GM11168 (cell line): ENCODE results near the gene KIFC1.
"Not testable (repeated sequence)": the region's sequence is repeated elsewhere in the genome, so short reads cannot be mapped to it uniquely, and the experiment has no call there.

Experiments
- in situ Hi-C: fragments of 300-500 bp; cut with MboI; formaldehyde crosslinking; loops from one replicate; pipeline ENCODE4 v1.12.0; 2022; ENCODE audit warnings: low sequenced_read_pairs; ENCODE audit not compliant: unreplicated experiment

The KIFC1 gene

GRCh38 chr6:33391278-33391921, at the start of gene KIFC1:
TSS of gene KIFC1 (plus strand) at chr6:33391823. CDS start at chr6:33391986, 163 bp downstream.
- in situ Hi-C loops: no loop called here

- in situ Hi-C loops: not testable (repeated sequence)
Observed at GRCh38 chr6:33343606-33343952, 48.0 kb upstream of the KIFC1 start.

DNA sequence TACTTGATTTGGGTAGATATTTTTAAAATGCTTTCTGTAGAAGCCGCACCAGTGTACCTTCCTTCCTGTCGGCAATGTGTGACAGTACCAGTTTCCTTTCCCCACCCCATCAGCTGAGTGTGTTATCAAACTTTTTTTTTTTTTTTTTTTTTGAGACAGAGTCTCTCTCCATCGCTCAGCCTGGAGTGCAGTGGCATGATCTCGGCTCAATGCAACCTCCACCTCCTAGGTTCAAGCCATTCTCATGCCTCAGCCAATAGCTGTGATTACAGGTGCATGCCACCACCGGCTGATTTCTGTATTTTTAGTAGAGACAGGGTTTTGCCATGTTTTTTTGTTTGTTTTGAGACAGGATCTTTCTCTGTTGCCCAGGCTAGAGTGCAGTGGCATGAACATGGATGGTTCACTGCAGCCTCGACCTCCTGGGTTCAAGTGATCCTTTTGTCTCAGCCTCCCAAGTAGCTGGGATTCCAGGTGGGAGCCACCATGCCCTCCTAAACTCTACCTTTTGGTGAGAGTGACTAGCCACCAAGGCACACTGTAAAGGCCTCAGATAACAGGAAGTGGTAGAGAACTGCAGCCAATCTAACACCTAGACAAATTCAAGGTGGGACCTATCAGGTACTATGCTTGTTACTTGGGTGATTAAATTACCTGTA, 47.5 kb upstream of the KIFC1 start:
- in situ Hi-C loops: no loop called here

DNA sequence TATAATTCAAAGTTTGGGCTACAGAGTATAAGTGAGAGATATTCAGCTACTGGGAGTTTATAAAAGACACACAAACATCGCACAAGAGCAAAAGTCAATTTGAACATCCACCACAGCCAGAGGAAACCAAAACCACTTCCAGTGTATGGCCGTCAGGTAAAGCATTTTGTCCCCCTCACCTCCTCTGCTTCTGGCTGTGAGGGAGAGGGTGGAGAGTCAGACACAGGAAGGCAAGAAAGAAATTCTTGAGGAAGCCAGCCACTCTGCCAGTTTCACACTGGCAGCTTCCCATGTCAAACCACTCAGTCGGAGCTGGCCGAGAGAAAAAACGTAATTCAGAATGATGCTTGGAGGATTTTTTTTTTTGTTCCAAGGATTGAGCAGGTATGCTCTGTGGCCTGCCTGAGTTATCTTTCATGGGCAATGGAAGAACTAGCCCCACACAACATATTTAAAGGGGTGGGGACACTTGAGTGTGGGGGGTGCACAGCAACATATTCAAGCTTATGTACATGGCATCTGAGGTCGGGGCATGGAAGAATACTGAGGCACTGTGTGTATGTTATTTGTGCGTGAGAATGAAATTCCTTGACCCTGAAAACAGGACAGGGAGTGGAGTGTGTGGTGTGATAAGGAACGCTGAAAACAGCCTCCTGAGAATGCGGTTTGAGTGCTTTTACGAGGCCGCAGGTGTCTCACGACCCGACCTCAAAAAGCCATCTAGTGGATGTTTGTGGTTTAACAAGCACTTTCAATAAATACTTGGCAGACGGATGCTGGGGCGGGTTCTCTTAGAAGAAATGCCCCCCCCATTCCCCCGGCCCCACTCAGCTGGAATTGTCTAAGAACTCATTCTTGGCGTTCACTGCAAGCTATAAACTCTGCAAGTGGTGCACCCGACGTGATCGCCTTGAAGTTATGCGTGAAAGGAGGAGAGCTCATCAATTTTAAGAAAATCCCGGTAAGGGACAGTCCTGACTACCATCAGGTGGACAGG, 46.6 kb upstream of the KIFC1 start:
- in situ Hi-C loops: loop anchor here (5.0 kb wide), 1 partner anchor 37 kb away; no protein-coding TSS in a partner anchor

DNA sequence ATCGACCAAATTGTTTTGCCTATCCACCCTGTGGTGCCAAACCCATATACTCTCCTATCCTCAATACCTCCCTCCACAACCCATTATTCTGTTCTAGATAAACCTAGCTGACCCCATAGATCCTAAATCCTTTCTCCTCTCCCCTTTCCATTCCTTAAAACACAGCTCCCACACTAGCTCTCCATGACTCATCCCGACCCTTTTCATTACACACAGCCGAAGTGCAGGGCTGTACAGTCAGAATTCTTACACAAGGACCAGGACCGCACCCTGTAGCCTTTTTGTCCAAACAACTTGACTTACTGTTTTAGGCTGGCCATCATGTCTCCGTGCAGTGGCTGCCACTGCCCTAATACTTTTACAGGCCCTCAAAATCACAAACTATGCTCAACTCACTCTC, 44.7 kb upstream of the KIFC1 start:
- in situ Hi-C loops: loop anchor here (5.0 kb wide), 1 partner anchor 35 kb away; no protein-coding TSS in a partner anchor

DNA sequence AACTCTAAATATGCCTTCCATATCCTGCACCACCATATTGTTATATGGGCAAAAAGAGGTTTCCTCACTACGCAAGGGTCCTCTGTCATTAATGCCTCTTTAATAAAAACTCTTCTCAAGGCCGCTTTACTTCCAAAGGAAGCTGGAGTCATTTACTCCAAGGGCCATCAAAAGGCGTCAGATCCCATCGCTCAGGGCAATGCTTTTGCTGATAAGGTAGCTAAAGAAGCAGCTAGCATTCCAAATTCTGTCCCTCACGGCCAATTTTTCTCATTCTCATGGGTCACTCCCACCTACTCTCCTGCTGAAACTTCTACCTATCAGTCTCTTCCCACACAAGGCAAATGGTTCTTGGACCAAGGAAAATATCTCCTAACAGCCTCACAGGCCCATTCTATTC, 43.8 kb upstream of the KIFC1 start:
- in situ Hi-C loops: loop anchor here (5.0 kb wide), 1 partner anchor 34 kb away; no protein-coding TSS in a partner anchor

DNA sequence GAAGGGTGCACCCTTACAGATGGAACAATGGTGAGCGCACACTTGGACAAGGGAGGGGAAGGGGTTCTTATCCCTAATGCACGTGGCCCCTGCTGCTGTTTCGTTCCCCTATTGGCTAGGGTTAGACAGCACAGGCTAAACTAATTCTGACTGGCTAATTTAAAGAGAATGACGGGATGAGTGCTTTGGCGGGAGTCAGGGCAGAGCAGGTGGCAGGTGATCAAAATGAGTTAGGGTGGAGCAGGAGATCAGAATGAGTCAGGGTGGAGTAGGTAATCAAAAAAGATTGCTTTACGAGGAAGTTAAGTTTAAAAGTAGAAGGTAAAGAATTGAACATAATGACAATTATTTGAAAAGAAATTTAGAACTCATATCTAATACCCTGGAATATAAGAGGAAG, 35.8 kb upstream of the KIFC1 start:
- in situ Hi-C loops: not testable (repeated sequence)

DNA sequence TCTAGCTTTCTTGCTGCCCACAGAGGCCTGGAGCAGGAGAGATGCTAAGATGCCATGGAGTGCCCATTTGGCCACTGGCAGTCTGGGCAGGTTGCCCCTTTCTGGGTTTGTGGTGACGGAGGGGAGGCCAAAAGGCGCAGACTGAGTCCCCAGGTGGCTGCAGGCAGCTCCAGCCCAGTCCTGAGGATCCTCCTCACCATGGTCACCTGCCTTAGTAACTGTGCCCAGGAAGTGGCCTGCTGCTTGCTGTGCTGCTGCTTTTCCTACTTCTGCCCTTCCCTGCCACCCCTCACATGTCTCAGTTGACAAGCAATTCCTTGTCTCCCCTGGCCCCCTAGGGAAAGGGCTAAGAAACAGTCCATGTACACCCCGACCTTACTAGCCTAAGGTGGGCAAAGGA, 35.3 kb upstream of the KIFC1 start:
- in situ Hi-C loops: no loop called here

DNA sequence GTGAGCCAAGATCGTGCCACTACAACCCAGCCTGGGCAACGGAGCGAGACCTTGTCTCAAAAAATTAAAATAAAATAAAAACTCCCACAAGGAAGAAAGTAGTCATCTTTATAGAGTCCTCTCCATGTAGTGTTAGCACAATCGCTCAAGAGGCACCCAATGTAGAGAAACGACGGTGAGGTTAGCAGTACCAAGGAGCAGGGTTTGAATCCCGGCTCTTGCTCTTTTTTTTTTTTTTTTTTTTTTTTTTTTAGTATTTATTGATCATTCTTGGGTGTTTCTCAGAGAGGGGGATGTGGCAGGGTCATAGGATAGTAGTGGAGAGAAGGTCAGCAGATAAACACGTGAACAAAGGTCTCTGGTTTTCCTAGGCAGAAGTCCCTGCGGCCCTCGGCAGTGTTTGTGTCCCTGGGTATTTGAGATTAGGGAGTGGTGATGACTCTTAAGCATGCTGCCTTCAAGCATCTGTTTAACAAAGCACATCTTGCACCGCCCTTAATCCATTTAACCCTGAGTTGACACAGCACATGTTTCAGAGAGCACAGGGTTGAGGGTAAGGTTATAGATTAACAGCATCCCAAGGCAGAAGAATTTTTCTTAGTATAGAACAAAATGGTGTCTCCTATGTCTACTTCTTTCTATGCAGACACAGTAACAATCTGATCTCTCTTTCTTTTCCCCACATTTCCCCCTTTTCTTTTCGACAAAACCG, 34.3 kb upstream of the KIFC1 start:
- in situ Hi-C loops: not testable (repeated sequence)

DNA sequence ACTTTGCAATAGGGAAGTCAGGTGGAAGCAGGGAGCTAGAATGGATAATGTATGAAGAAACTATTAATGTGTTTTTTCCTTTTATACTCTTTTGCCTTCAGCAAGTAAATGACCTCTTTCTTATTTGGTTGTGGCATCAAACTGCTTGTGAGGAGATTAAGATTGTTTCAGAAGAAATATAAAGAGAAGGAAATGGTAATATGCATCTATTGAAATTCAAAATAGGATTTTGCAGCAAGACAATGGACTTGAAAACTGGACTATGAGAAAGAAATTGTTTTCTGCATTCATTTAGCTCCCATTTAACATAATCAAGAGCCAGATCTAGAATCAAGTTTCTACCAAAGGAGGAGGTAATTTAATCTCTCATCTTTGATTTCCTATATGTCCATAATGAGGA, 32.3 kb upstream of the KIFC1 start:
- in situ Hi-C loops: no loop called here

DNA sequence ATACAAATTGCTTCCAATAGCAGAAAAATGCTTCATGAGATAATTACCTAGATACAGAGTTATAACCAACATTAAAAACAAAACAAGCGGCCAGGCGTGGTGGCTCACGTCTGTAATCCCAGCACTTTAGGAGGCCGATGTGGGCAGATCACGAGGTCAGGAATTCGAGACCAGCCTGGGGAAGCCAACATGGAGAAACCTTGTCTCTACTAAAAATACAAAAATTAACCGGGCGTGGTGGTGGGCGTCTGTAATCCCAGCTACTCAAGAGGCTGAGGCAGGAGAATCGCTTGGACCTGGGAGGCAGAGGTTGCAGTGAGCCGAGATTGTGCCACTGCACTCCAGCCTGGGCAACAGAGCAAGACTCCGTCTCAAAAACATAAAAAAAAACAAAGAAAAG, 28.1 kb upstream of the KIFC1 start:
- in situ Hi-C loops: not testable (repeated sequence)

DNA sequence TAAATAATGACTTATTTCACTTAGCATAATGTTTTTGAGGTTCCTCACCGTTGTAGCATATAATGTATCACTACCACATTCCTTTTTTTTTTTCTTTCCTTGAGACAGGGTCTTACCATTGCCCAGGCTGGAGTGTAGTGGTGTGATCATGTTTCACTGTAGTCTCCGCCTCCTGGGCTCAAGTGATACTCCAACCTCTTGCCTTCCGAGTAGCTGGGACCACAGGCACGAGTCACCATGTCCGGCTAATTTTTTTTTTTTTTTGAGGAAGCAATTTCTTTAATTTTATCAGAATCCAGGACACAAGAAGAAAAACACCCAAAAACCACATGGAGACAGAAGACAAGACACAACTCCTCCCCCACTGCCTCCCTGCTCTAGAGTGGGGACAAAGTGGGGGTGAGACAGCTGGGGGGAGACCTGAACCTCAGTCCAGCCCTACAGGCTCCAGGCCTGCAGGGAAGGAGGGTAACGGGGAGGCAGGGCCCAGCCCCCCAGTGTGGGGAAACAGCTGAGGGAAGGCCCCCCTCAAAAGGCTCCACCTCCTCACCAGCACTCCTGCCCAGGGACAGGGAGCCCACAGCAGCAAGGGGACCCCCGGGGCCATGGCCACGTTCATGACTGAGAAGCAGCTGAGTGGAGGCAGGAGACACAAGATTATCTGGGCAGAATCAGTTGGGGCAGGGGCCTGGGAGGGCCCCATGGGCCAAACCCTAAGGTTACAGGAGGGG, 27.0 kb upstream of the KIFC1 start:
- in situ Hi-C loops: not testable (repeated sequence)

DNA sequence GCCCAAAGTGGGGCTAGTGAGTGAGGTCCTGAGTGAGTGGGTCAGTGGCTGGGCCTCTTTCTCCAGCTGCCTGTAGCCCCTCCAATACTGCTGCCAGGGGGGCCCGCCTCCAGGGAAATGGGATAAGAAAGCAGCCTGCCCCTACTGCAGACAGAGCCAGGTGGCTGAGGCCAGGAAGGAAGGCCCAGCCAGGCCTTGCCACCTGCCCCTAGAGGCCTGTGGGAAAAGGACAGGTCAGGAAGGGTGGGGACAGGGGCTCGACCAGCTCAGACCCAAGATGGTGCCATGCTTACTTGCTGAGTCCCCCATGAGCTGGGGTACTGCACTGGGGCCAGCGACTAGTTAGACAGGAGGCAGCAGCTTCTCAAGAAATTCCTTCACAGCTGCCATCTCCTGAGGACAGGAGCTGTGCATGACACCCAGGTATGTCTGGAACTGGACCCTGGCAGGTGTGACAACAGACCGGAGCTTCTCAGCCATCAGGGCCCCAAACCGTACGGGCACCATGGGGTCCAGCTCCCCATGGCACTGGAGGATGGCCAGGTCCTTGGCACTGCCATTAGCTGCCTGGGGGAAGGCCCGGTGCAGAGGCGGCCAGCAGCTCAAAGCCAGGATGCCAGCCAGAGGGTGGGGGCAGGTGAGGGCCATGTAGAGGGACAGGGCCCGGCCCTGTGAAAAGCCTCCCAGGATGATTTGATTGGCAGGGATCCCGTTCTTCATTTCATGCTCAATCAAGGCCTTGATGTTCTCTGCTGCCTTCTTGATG, 26.2 kb upstream of the KIFC1 start:
- in situ Hi-C loops: not testable (repeated sequence)

- in situ Hi-C loops: no loop called here
Observed at GRCh38 chr6:33367009-33367714, 24.5 kb upstream of the KIFC1 start.

GRCh38 chr6:33367715-33368025, 24.0 kb upstream of the KIFC1 start:
- in situ Hi-C loops: not testable (repeated sequence)

- in situ Hi-C loops: not testable (repeated sequence)
Observed at GRCh38 chr6:33371901-33372300, 19.7 kb upstream of the KIFC1 start.

DNA sequence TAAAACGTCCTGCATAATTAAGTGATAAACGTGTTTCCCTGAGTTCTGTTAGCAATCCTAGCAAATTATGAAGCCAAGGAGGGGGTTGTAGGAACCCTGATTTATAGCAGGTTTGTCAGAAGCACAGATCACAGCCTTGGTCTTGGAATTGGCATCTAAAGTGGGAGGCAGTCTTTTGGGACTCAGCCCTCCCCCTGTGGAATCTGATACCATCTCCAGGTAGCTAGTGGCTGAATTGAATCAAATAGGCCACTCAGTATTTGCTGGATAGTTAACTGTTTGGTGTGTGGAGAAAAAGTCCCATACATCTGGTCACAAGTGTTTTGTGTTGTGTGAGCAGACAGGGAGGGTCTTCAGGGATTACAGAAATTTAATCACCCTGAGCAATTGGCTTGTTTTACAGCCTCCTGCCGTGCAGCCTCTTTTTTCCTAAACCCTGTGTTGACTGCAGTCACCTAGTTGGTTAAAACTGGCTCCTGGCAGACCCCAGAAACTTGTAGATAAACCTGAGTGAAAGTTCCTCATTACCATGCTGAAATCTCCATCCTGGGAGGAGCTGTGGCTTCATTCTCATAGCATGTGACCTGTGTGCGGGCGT, 19.0 kb upstream of the KIFC1 start:
- in situ Hi-C loops: no loop called here
